GM18511 (cell line): ENCODE measurements around the gene SLC7A6.
A peak's percentile ranks its signal among the peaks of the same experiment; 100 is the strongest.

ENCODE experiments used
- ATAC-seq: cut with Tn5 transposase; IDR thresholded peaks from one replicate; pipeline ENCODE4 v1.9.1; 2021; ENCODE audit warnings: mild to moderate bottlenecking, moderate library complexity; ENCODE audit not compliant: unreplicated experiment

SLC7A6 gene

DNA sequence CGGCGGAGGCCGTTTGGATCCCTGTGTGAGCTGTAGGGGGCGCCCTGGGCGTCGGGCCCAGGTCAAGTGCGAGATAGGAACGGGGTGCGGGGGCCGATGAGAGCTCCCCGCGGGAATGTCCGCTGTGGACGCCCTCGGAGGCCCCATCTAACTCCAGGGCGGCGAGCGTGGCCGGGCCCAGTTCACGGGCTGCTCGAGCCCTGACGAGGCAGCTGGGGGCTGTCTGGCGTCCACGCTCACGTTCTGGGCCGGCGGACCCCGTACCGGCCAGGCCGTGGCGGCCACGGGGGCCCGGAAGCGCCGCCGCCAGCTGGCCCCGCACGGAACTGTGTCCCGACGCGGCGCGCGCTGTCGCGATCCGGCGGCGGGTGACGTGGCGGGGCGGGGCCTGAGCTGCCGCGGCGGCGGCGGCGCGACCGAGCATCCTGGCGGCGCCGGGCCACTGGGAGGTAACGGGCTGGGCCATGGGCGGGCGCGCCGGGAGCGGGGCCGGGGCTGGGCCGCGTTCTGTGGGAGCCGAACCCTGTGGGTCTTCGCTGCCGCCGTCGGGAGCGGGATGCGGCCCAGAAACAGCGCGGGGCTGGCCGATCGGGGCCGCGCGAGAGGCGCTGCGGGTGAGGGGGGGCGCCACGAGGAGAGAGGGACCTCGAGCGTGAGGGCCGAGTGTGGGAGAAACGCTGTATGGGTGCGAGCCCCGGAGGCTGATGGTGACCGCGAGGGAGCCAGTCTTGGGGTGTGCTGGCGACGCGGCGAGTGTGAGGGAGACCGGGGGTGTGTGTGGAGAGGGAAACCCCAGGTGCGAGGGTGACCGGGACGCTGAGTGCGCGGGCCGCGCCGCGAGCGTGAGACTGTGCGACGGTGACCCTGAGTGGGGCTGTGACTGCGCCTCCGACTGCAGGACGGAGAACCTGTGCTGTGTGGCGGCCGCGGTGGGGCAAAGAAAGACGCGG is at the start of gene SLC7A6:
Gene SLC7A6 (plus strand): TSS at position 399 of the 950 bp plus-strand sequence. CDS start 10,201 bp downstream, outside the sequence.
- peak; percentile 68 for ATAC-seq

- ATAC-seq: no peak
Measured at GRCh38 chr16:68214726-68215125, 49.6 kb upstream of the SLC7A6 start.

DNA sequence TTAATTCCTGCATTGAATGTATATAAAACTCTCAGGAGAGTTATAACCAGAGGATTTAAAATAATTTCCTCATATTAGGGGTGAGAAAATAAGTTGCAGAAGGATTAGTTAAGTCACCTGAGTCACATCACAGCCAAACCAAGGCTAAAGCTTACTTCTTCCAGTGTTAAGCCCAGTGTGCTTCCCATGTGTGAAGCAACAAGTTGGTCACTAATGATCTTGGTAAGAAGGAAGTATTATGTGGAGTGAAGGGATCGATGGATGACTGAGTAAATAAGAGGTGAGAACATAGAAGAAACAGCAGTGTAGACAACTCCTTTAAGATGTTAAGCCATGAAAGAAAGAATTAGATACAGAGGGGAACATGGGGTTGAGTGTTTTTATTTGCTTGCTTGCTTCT is 49.0 kb upstream of the SLC7A6 start:
- no peak for ATAC-seq

DNA sequence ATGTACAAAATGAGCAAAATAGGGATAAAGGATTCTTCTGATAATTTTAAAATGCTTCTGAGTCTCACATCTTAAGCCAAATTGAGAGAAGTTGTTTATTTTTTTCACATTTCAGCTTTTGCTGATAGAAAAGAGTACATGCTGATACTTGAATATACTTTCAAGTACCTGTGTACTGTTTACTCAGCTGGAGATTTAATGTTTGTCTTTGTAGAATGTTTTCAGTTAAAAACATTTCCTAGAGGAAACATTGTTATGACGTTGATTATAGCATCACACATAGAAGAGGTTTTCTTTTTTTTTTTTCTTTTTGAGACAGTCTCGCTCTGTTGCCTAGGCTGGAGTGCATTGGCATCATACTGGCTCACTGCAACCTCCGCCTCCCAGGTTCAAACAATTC is 48.1 kb upstream of the SLC7A6 start:
- no peak for ATAC-seq

DNA sequence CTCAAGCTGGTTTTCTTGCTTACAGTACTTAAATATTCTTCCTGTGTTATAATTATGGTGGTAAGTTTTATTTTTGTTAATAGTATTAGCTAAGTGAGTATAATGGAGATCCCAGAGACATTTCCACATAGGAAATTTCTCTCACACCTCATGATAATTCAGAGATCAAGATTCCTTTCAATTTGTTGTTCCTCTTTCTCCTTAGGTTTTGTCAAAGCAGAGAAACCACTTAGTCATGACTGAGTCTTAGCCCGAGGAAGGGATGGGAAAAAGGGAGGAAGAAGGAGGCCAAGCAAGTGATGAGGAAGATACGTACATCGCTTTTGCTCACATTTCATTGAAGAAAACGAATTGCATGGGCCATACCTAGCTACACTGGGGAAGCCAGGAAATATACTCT is 46.8 kb upstream of the SLC7A6 start:
- ATAC-seq: no peak

- no peak for ATAC-seq
Measured at GRCh38 chr16:68219725-68220351, 44.5 kb upstream of the SLC7A6 start.

DNA sequence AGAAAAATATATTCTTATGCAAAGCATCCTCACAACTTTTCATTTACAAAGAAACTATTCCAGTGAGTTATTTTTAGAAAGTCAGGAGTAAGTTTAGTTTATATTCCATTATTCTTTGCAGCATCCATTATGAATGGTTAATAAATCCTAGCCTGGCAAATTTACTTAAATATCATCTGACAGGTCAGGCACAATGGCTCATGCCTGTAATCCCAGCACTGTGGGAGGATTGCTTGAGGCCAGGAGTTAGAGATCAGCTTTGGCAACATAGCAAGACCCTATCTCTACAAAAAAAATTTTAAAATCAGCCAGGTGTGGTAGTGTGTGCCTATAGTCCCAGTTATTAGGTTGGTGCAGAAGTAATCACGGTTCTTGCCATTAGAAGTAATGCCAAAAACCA is 41.3 kb upstream of the SLC7A6 start:
- ATAC-seq: no peak

- no peak for ATAC-seq
Measured at GRCh38 chr16:68226116-68226515, 38.2 kb upstream of the SLC7A6 start.

DNA sequence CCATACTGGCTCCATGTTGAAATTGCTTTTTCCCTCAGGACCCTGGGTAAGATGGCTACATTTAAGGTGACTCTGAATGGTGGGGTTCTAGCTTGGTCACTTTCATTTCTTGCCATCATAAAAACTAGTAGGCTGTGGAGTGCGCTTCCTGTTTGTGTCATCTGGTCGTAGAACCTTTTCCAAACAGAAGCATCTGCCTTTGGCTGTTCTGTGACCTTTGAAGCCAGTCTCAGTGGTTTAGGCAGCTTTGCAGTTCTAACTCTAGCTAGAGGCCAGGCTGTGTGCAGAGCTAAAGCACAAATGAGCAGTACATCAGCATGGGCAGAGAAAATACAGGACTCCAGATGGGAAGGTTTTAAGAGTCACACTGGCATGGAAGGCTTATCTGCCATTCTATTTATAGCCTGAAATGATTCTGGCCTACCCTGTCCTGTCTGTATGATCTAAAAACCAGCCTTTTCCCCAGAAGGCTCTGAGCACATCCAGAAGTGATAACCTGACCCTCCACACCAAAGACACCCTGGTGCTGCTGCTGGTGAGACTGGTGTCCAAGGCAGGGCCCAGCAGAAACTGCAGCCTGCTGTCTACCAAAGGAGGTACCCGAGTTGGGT is 37.0 kb upstream of the SLC7A6 start:
- ATAC-seq: no peak

DNA sequence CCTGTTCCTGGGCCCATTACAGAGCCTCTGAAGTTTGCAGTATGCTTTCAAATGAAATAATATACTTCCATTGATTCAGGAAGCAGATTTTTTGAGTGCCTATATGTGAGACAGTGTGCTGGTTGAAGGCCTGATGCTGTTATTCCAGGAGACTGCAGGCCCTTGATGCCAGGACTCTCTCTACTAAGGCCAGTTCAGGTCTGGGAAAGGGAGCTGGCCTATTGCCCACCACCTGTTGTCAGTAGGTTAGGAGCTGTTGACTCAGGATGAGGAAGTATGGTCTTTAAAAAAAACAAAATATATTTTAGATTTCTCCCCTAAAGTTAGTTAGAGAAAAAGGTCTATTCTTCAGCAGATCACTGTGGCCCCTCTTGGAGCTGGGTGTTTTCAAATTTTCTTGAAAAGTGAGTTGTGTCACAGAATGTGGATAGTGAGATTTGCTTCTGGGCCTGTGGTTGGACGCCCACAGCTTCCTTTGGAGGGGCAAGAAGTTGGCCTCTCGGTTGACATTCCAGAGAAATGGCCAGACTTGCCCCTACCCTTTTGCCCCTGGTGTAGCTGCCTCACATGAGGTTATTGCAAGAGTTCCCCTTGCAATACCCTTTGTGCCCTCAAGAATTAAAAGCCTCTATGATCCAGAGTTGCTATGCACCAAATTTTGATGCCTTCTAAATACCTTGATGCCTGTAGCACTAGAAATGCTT is 36.3 kb upstream of the SLC7A6 start:
- no peak for ATAC-seq

GRCh38 chr16:68228652-68229051 is 35.7 kb upstream of the SLC7A6 start:
- ATAC-seq: no peak

GRCh38 chr16:68229431-68230175 is 34.7 kb upstream of the SLC7A6 start:
- no peak for ATAC-seq

DNA sequence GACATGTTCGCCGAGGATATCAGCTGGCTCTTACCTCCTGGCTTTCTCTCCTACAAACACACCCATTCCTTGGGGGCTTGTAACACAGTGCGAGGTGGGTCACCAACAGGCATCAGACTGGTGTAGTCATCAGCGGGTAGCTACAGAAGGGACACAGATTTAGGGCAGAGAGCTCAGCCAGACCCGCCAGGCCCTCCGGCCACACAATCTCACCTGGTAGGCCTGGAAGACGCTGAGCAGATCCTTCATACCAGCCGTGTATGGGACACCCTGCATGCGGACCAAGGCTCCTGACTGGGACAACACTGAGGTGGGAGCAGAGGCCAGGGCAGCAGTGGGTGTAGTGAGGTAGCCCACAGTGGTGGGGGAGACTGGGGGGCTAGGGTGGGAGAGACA is 34.2 kb upstream of the SLC7A6 start:
- no peak for ATAC-seq

- ATAC-seq: no peak
Measured at GRCh38 chr16:68230956-68231355, 33.4 kb upstream of the SLC7A6 start.

- no peak for ATAC-seq
Measured at GRCh38 chr16:68231384-68232136, 32.8 kb upstream of the SLC7A6 start.

DNA sequence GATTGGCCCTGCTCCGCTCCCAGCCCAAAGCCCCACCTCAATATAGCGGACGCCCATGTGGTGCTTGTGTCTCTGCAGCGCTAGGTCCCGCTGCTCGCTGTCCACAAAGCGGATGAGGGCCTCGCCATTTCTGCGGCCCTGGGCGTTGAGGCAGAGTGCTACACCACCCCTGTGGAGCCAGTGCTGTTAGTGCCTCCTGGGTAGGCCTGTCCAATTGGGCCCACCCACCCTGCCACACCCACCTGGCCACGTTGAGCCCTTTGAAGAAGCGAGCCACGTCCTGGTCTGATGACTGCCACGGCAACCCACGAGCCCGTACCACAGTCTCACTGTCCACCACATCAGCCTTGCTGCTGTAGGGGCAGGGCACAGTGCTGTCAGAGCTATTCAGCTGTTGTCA is 32.0 kb upstream of the SLC7A6 start:
- no peak for ATAC-seq

DNA sequence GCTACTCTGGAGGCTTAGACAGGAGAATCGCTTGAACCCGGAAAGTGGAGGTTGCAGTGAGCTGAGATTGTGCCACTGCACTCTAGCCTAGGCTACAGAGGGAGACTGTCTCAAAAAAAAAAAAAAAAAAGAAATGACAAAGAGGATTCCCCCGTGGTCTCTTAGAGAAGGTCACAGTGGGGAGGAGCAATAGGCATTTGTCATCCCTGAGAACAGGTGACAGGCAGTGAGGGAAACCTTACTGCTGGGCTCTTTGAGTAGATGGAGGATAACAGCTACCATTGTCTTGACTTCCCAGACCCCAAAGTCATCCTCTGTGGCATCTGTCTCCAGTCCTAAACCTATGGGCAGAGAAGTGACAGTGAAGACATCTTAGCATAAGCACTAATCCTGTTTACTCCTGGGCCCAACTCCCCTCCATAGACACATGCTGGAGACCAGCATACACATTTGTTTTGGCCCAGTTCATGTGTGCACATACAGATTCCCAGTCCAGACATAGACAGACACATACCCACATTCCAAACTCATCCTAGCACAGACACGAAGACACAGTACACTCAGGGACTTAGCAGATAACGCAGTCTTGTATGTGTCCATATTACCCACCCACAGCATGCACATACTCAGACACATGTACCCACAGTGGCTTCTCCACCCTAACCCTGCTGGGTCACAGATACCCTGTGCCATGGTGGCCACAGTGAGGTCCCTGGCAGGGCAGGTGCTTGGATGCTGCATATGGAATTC is 31.1 kb upstream of the SLC7A6 start:
- ATAC-seq: no peak

DNA sequence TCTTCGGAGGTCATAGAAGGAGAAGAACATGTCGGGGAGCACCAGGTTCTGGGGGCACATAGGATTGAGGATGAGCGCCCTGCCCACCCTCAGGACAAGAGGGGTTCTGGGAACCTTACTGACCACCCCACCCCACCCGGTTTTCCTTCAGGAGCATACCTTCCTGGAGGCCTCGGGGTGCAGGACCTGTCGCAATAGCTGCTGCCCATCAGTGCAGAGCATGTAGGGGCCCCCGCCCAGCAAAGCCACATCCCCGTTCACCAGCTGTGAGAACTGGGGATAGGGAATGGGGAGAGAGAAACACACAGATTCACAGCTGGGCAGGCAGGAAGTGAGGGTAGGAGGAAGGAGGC is 30.5 kb upstream of the SLC7A6 start:
- no peak for ATAC-seq
